GM12873 (cell line): ENCODE results near the gene ST3GAL4.

Experiments used
- TF ChIP-seq, protein P1 (sequence below): IDR thresholded peaks from 2 replicates; pipeline ENCODE4 v1.5.1; 2012; ENCODE audit warnings: low read depth, mild to moderate bottlenecking, moderate library complexity, low read length, control low read depth; ENCODE audit not compliant: insufficient read depth; ENCODE audit errors: missing control alignments

Gene ST3GAL4

GRCh38 chr11:126312961-126313360, 42.5 kb upstream of the ST3GAL4 start:
- TF ChIP-seq, protein P1, sequence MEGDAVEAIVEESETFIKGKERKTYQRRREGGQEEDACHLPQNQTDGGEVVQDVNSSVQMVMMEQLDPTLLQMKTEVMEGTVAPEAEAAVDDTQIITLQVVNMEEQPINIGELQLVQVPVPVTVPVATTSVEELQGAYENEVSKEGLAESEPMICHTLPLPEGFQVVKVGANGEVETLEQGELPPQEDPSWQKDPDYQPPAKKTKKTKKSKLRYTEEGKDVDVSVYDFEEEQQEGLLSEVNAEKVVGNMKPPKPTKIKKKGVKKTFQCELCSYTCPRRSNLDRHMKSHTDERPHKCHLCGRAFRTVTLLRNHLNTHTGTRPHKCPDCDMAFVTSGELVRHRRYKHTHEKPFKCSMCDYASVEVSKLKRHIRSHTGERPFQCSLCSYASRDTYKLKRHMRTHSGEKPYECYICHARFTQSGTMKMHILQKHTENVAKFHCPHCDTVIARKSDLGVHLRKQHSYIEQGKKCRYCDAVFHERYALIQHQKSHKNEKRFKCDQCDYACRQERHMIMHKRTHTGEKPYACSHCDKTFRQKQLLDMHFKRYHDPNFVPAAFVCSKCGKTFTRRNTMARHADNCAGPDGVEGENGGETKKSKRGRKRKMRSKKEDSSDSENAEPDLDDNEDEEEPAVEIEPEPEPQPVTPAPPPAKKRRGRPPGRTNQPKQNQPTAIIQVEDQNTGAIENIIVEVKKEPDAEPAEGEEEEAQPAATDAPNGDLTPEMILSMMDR = no peak

DNA sequence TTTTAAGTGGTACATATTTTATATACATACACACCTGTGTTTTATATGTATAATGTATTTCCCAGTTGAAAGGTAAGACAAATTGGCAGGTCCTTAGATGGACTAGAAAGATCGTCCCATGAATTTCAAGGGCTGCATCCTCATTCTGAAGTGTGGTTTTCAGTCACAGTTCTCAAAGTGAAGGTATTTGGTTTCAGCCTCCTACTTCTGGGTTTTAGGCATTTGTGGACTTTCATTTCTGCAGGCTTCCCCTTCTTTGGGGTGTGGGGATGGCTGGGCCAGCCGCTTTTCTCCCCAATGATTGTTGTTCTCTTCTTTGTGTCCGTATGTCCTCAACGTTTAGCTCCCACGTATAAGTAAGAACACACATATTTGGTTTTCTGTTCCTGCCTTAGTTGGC, 41.7 kb upstream of the ST3GAL4 start:
- TF ChIP-seq, protein P1 = no peak

GRCh38 chr11:126317432-126317755, 38.1 kb upstream of the ST3GAL4 start:
- TF ChIP-seq, protein P1 = no peak

- TF ChIP-seq, protein P1 = no peak
Measured at GRCh38 chr11:126317756-126318573, 37.5 kb upstream of the ST3GAL4 start.

DNA sequence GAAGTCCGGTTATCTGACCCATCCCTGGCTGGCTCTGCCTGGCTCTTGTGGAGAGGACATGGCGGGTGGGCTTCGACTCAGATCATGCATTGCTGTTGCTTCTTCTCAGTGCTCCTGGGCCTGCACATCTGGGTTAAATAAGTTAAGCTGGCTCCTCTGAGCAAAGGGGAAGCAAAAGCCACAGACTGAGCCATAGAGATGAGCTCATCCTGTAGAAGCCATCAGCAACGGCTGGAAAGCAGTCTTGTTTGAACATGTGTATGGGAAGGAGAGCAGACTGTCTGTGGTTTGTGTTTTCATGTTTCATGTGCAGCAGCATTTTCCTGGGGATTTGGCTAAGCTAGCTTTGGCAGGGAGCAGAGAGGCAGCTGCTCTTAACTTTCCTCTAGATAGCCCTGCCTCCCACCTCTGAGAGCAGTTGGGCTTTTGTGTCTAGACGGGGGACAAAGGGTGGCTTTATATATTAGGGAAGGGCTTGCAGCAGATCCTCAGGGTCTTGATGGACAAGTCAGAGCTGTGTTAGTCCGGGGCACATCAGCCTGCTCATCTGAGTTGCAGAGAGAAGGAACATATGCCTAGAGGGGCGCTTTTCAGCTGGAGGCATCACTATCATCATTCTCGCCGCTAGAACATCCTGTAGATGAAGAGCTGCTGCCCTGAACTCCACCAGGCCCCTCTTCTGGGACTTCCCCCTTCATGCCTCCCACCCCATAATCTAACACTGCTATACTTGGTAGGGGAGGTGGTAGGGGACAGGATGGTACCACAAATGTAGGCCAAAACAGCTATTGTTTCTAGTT, 36.7 kb upstream of the ST3GAL4 start:
- TF ChIP-seq, protein P1 = no peak

DNA sequence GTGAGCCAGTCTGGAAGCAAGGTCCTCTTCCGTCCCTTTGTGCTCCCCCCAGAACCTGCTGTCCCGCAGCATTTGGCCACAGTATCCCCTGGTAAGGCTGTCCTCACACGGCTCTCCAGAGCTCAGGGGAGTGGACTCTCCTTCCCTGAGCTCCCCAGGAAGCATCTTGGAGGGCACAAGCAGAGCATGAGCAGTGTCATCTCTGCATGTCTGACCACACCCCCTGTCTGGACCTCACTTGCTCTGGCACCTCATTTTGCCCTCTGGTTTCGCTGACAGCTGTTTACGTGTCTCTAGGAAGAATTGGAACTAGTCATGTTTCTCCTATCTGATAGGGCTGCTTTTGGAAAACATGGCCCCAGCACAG, 36.1 kb upstream of the ST3GAL4 start:
- TF ChIP-seq, protein P1 = no peak

DNA sequence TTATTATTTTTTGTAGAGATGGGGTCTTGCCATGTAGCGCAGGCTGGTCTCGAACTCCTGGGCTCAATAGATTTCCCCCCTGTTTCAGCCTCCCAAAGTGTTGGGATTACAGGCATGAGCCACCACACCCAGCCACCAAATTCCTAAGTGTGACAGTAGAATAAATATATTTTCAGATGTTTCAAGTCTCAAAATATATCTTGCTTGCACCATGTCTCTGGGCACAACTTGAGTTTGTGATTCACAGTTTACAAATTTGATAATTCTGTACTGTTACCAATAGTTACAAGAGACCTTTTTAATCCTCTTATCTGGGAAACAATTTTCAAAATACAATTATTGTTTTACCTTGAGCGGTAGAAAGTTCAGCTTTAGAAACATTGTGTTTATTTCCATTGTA, 32.5 kb upstream of the ST3GAL4 start:
- TF ChIP-seq, protein P1 = no peak
